NCI-H1105 treated with DMSO at 0.1 percent for 48 hours (cell line): Measurements from ENCODE around the gene SBNO1.
"Not testable (repeated sequence)": the region's sequence is repeated elsewhere in the genome, so short reads cannot be mapped to it uniquely, and the experiment has no call there.

Experiments
- DNase-seq: peaks from one replicate; lab custom pipeline; 2025; lab: John Stamatoyannopoulos, UW

The SBNO1 gene

GRCh38 chr12:123248996-123249741 is 115.5 kb downstream of the SBNO1 start:
- DNase-seq = not testable (repeated sequence)

DNA sequence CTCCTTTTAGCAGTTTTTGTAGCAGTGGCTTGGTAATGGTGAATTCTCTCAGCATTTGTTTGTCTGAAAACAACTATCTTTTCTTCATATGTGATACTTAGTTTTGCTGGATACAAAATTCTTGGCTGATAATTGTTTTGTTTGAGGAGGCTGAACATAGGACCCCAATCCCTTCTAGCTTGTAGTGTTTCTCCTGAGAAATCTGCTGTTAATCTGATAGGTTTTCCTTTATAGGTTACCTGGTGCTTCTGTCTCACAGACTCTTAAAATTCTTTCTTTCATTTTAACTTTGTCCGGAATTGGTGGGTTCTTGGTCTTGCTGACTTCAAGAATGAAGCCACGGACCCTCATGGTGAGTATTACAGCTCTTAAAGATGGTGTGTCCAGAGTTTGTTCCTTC is 116.5 kb downstream of the SBNO1 start:
- not testable (repeated sequence) for DNase-seq

DNA sequence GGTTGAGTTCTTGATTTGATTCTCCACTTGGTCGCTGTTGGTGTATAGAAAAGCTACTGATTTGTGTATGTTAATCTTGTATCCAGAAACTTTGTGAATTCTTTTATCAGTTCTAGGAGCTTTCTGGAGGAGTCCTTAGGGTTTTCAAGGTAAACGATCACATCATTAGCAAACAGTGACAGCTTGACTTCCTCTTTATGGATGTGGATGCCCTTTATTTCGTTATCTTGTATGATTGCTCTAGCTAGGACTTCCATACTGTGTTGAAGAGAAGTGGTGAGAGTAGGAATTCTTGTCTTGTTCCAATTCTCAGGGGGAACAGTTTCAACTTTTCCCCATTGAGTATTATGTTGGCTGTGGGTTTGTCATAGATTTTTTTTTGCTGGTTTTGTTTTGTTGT is 119.0 kb downstream of the SBNO1 start:
- no peak for DNase-seq

DNA sequence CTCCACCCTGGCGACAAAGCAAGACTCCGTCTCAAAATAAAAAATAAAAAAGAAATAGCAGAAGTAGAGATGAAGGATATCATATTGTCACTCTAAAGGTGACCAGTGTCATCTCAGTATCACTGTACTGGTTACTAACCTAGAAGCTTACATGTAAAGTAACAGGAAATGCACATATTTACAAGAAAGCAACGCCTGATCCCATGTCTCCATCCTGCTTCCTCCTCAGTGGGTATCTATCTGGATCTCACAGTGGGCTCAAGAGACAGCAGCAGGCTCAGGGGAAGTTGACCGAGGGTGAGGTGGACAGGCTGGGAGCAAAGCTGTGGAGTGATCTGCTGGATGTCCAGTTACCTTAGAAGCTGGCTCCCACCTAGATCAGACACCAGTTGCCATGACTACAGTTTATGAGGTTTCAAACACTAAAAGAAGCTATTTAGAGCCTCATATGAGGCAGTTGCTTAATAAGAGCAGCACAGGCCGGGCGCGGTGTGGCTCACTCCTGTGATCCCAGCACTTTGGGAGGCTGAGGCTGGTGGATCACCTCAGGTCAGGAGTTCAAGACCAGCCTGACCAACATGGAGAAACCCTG is 120.9 kb downstream of the SBNO1 start:
- DNase-seq = no peak

- DNase-seq = peak; percentile 78
Observed at GRCh38 chr12:123242116-123242904, 122.3 kb downstream of the SBNO1 start.
